Fibroblast of skin of back (primary cell): ENCODE data around the gene ARL5C.
"Not testable (repeated sequence)": the region's sequence is repeated elsewhere in the genome, so short reads cannot be mapped to it uniquely, and the experiment has no call there.

Experiments
- DNase-seq: peaks from one replicate; pipeline ENCODE4 v3.0.0-alpha.2; 2013

Gene ARL5C

GRCh38 chr17:39194089-39194984 is 28.4 kb upstream of the ARL5C start:
- peak; percentile 77 for DNase-seq

GRCh38 chr17:39193346-39193745 is 27.4 kb upstream of the ARL5C start:
- DNase-seq = no peak

- no peak for DNase-seq
Observed at GRCh38 chr17:39192901-39193300, 26.9 kb upstream of the ARL5C start.

GRCh38 chr17:39191750-39192510 is 26.0 kb upstream of the ARL5C start:
- no peak for DNase-seq

GRCh38 chr17:39187152-39187830 is 21.3 kb upstream of the ARL5C start:
- DNase-seq = no peak

GRCh38 chr17:39186481-39187002 is 20.6 kb upstream of the ARL5C start:
- no peak for DNase-seq

- no peak for DNase-seq
Observed at GRCh38 chr17:39183720-39184119, 17.8 kb upstream of the ARL5C start.

- no peak for DNase-seq
Observed at GRCh38 chr17:39183045-39183444, 17.1 kb upstream of the ARL5C start.

- no peak for DNase-seq
Observed at GRCh38 chr17:39181303-39181702, 15.3 kb upstream of the ARL5C start.

- DNase-seq = peak; percentile 50
Observed at GRCh38 chr17:39178536-39178935, 12.6 kb upstream of the ARL5C start.

GRCh38 chr17:39177256-39177655 is 11.3 kb upstream of the ARL5C start:
- DNase-seq = peak; percentile 35

- no peak for DNase-seq
Observed at GRCh38 chr17:39175695-39176093, 9.7 kb upstream of the ARL5C start.

GRCh38 chr17:39174920-39175694 is 9.1 kb upstream of the ARL5C start:
- DNase-seq = peak; percentile 64

- DNase-seq = no peak
Observed at GRCh38 chr17:39173526-39174274, 7.7 kb upstream of the ARL5C start.

GRCh38 chr17:39173080-39173479 is 7.1 kb upstream of the ARL5C start:
- DNase-seq = no peak

GRCh38 chr17:39171933-39172332 is 6.0 kb upstream of the ARL5C start:
- DNase-seq = no peak

GRCh38 chr17:39170558-39170957 is 4.6 kb upstream of the ARL5C start:
- DNase-seq = no peak

- DNase-seq = no peak
Observed at GRCh38 chr17:39170109-39170508, 4.1 kb upstream of the ARL5C start.

- DNase-seq = no peak
Observed at GRCh38 chr17:39169518-39169917, 3.6 kb upstream of the ARL5C start.

- no peak for DNase-seq
Observed at GRCh38 chr17:39169101-39169500, 3.1 kb upstream of the ARL5C start.

- DNase-seq = not testable (repeated sequence)
Observed at GRCh38 chr17:39168503-39168902, 2.5 kb upstream of the ARL5C start.
